ENCODE data around the gene TIMM10B.

The TIMM10B gene

DNA sequence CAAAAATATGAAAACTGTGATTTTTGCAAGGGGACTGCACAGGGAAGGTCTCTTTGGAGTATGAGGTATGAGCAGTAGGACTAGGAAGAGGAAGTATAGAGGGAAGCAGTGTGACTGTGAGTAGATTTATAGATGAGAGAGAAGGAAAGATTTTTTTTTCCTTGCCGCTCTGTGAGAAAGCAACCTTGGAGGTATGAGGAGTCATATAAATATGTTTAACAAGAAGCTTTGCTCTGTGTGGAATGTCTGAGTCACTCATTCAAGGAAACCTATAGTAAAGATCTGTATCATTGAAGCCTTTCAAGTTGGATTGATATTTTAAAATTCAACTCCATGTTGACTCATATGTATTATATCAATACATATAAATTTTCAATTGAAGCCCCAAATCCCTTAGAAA lies 42.0 kb downstream of the TIMM10B start:
- Histone ChIP-seq H3K9ac (ENCODE audit: low read length) (no peak overlapping the region), H2AK5ac (ENCODE audit: low read length) (no peak overlapping the region), H2BK120ac (ENCODE audit: insufficient read depth, low read length, poor library complexity) (no peak overlapping the region), H3K18ac (ENCODE audit: low read length) (no peak overlapping the region), H3K23ac (ENCODE audit: low read length) (no peak overlapping the region), H3K9me3 (ENCODE audit: insufficient read depth, low read depth, low read length) (no peaks in the 10 kb centered on the region), H3K4me3 (ENCODE audit: low read depth, low read length) (no peak overlapping the region), H4K91ac (ENCODE audit: low read depth, low read length) (no peak overlapping the region), H4K8ac (ENCODE audit: low read depth, low read length) (no peak overlapping the region), H3K4me2 (ENCODE audit: low read length) (no peak overlapping the region), H3K79me2 (ENCODE audit: control insufficient read depth, insufficient read depth, low read length, poor library complexity) (no peaks in the 10 kb centered on the region), H3K27ac (ENCODE audit: low read depth, low read length) (no peak overlapping the region), H3K14ac (ENCODE audit: low read length) (no peak overlapping the region), H3K4ac (ENCODE audit: low read depth, low read length) (no peak overlapping the region), H3K36me3 (ENCODE audit: control insufficient read depth in 1 of 2, insufficient read depth in 2 of 2, low read length in 2 of 2) (peaks cover 3 to 4% of the 10 kb centered on the region in 2 experiments), H3K4me1 (ENCODE audit: control insufficient read depth in 1 of 2, insufficient read depth in 2 of 2, low read length in 2 of 2) (peaks cover 0 to 4% of the 10 kb centered on the region in 2 experiments), H2AFZ (ENCODE audit: insufficient read depth, low read length, poor library complexity) (no peak overlapping the region), H4K12ac (ENCODE audit: low read depth, low read length) (no peak overlapping the region), H3K27me3 (ENCODE audit: insufficient read depth, low read length) (no peaks in the 10 kb centered on the region), H2BK5ac (ENCODE audit: low read depth, low read length, poor library complexity) (no peak overlapping the region), H2BK12ac (ENCODE audit: low read length) (no peak overlapping the region), H3K79me1 (ENCODE audit: low read length) (no peaks in the 10 kb centered on the region)
- peak; percentile 8 to 70 for DNase-seq
- no CpG with 5 or more reads among the region's 1 CpG for WGBS (ENCODE audit: extremely low coverage, insufficient coverage, insufficient read length)

GRCh38 chr11:6526411-6527135 lies 45.3 kb downstream of the TIMM10B start:
- no peak for DNase-seq
- no peak overlapping the region for H2BK5ac ChIP-seq (ENCODE audit: low read depth, low read length, poor library complexity)
- H3K9me3 ChIP-seq (ENCODE audit: insufficient read depth, low read depth, low read length): no peaks in the 10 kb centered on the region
- H3K4me2 ChIP-seq (ENCODE audit: low read length): no peak overlapping the region
- H4K8ac ChIP-seq (ENCODE audit: low read depth, low read length): no peak overlapping the region
- H3K14ac ChIP-seq (ENCODE audit: low read length): no peak overlapping the region
- H2AK5ac ChIP-seq (ENCODE audit: low read length): no peak overlapping the region
- no peaks in the 10 kb centered on the region for H3K4me1 ChIP-seq (ENCODE audit: control insufficient read depth in 1 of 2, insufficient read depth in 2 of 2, low read length in 2 of 2)
- no peak overlapping the region for H3K23ac ChIP-seq (ENCODE audit: low read length)
- no peaks in the 10 kb centered on the region for H3K27me3 ChIP-seq (ENCODE audit: insufficient read depth, low read length)
- H3K27ac ChIP-seq (ENCODE audit: low read depth, low read length): no peak overlapping the region
- no peak overlapping the region for H3K4me3 ChIP-seq (ENCODE audit: low read depth, low read length)
- H2AFZ ChIP-seq (ENCODE audit: insufficient read depth, low read length, poor library complexity): no peak overlapping the region
- H3K9ac ChIP-seq (ENCODE audit: low read length): no peak overlapping the region
- H3K18ac ChIP-seq (ENCODE audit: low read length): no peak overlapping the region
- no peaks in the 10 kb centered on the region for H3K79me1 ChIP-seq (ENCODE audit: low read length)
- no peak overlapping the region for H2BK12ac ChIP-seq (ENCODE audit: low read length)
- no peaks in the 10 kb centered on the region for H3K79me2 ChIP-seq (ENCODE audit: control insufficient read depth, insufficient read depth, low read length, poor library complexity)
- H4K91ac ChIP-seq (ENCODE audit: low read depth, low read length): no peak overlapping the region
- H2BK120ac ChIP-seq (ENCODE audit: insufficient read depth, low read length, poor library complexity): no peak overlapping the region
- H4K12ac ChIP-seq (ENCODE audit: low read depth, low read length): no peak overlapping the region
- peaks cover 8 to 12% of the 10 kb centered on the region in 2 experiments for H3K36me3 ChIP-seq (ENCODE audit: control insufficient read depth in 1 of 2, insufficient read depth in 2 of 2, low read length in 2 of 2)
- no CpG with 5 or more reads among the region's 3 CpGs for WGBS (ENCODE audit: extremely low coverage, insufficient coverage, insufficient read length)
- no peak overlapping the region for H3K4ac ChIP-seq (ENCODE audit: low read depth, low read length)

GRCh38 chr11:6529266-6529665 lies 48.0 kb downstream of the TIMM10B start:
- Histone ChIP-seq H3K36me3 (ENCODE audit: control insufficient read depth in 1 of 2, insufficient read depth in 2 of 2, low read length in 2 of 2) (peaks cover 13 to 18% of the 10 kb centered on the region in 2 experiments), H3K79me1 (ENCODE audit: low read length) (no peaks in the 10 kb centered on the region), H3K9me3 (ENCODE audit: insufficient read depth, low read depth, low read length) (no peaks in the 10 kb centered on the region), H2AK5ac (ENCODE audit: low read length) (no peak overlapping the region), H3K4me2 (ENCODE audit: low read length) (no peak overlapping the region), H2BK120ac (ENCODE audit: insufficient read depth, low read length, poor library complexity) (no peak overlapping the region), H3K4me3 (ENCODE audit: low read depth, low read length) (no peak overlapping the region), H2BK5ac (ENCODE audit: low read depth, low read length, poor library complexity) (no peak overlapping the region), H3K4me1 (ENCODE audit: control insufficient read depth in 1 of 2, insufficient read depth in 2 of 2, low read length in 2 of 2) (no peaks in the 10 kb centered on the region), H4K8ac (ENCODE audit: low read depth, low read length) (no peak overlapping the region), H2BK12ac (ENCODE audit: low read length) (no peak overlapping the region), H2AFZ (ENCODE audit: insufficient read depth, low read length, poor library complexity) (no peak overlapping the region), H3K4ac (ENCODE audit: low read depth, low read length) (no peak overlapping the region), H4K91ac (ENCODE audit: low read depth, low read length) (no peak overlapping the region), H3K18ac (ENCODE audit: low read length) (no peak overlapping the region), H3K27ac (ENCODE audit: low read depth, low read length) (no peak overlapping the region), H3K14ac (ENCODE audit: low read length) (no peak overlapping the region), H4K12ac (ENCODE audit: low read depth, low read length) (no peak overlapping the region), H3K27me3 (ENCODE audit: insufficient read depth, low read length) (no peaks in the 10 kb centered on the region), H3K23ac (ENCODE audit: low read length) (no peak overlapping the region), H3K79me2 (ENCODE audit: control insufficient read depth, insufficient read depth, low read length, poor library complexity) (no peaks in the 10 kb centered on the region), H3K9ac (ENCODE audit: low read length) (no peak overlapping the region)
- no CpG with 5 or more reads among the region's 2 CpGs for WGBS (ENCODE audit: extremely low coverage, insufficient coverage, insufficient read length)
- DNase-seq: no peak

DNA sequence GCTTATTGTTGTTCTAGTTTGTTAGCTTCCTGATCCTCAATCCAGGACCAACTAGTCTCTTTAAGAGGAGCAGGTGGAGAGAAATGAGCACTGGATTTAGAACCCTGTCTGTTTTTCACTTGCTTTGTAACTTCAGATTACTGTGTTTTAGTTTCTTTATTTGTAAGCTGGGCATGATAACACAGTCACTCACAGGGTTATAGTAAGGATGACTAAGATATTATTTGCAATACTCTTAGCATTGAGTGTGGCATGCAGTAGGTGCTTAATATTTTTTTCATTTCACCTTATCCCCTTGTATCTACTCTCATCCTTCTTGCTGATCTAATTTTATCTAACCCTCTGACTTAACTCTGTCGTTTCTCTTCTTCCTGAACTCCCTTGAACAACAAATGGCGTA lies 49.5 kb downstream of the TIMM10B start:
- Histone ChIP-seq H3K4me1 (ENCODE audit: control insufficient read depth in 1 of 2, insufficient read depth in 2 of 2, low read length in 2 of 2) (no peaks in the 10 kb centered on the region), H4K12ac (ENCODE audit: low read depth, low read length) (no peak overlapping the region), H2AFZ (ENCODE audit: insufficient read depth, low read length, poor library complexity) (no peak overlapping the region), H2AK5ac (ENCODE audit: low read length) (no peak overlapping the region), H3K27ac (ENCODE audit: low read depth, low read length) (no peak overlapping the region), H3K4me2 (ENCODE audit: low read length) (no peak overlapping the region), H3K4ac (ENCODE audit: low read depth, low read length) (no peak overlapping the region), H2BK5ac (ENCODE audit: low read depth, low read length, poor library complexity) (no peak overlapping the region), H3K79me2 (ENCODE audit: control insufficient read depth, insufficient read depth, low read length, poor library complexity) (no peaks in the 10 kb centered on the region), H3K9me3 (ENCODE audit: insufficient read depth, low read depth, low read length) (no peaks in the 10 kb centered on the region), H3K79me1 (ENCODE audit: low read length) (no peaks in the 10 kb centered on the region), H3K36me3 (ENCODE audit: control insufficient read depth in 1 of 2, insufficient read depth in 2 of 2, low read length in 2 of 2) (peaks cover 13 to 18% of the 10 kb centered on the region in 2 experiments), H3K23ac (ENCODE audit: low read length) (no peak overlapping the region), H2BK12ac (ENCODE audit: low read length) (no peak overlapping the region), H2BK120ac (ENCODE audit: insufficient read depth, low read length, poor library complexity) (no peak overlapping the region), H3K4me3 (ENCODE audit: low read depth, low read length) (no peak overlapping the region), H3K27me3 (ENCODE audit: insufficient read depth, low read length) (no peaks in the 10 kb centered on the region), H3K18ac (ENCODE audit: low read length) (no peak overlapping the region), H3K9ac (ENCODE audit: low read length) (no peak overlapping the region), H3K14ac (ENCODE audit: low read length) (no peak overlapping the region), H4K91ac (ENCODE audit: low read depth, low read length) (no peak overlapping the region), H4K8ac (ENCODE audit: low read depth, low read length) (no peak overlapping the region)
- no CpG with 5 or more reads among the region's 2 CpGs for WGBS (ENCODE audit: extremely low coverage, insufficient coverage, insufficient read length)
- no peak for DNase-seq

Measured in trophoblast cell (in vitro differentiated cells and primary cell).